Lower leg skin (tissue), 4 donors: ENCODE results near the gene LFNG. TPM values are rescaled to one million over a fixed set of nuclear protein-coding genes. Genes with fewer than 3 reads are reported as not detected.

ENCODE experiments used
- DNase-seq, 2 donors: peaks; one replicate each; pipeline ENCODE4 v3.0.0-alpha.2; 2019; ENCODE audit warnings: low spot score in 2 of 2
- H3K4me3 ChIP-seq: fragments of 200-600 bp; sonication (generic); 2 replicates; pipeline ENCODE4 v1.5.1; 2017; ENCODE audit warnings: mild to moderate bottlenecking, low read depth; ENCODE audit not compliant: poor library complexity, severe bottlenecking
- CTCF ChIP-seq, 3 donors: fragments of 450-650 bp; IDR thresholded peaks; one replicate each; pipeline ENCODE4 v1.5.1; 2016; ENCODE audit warnings: antibody characterized with exemption in 3 of 3, mild to moderate bottlenecking in 3 of 3, moderate library complexity in 2 of 3
- POLR2A ChIP-seq, 2 donors: fragments of 450-650 bp; IDR thresholded peaks; one replicate each; pipeline ENCODE4 v1.6.1; 2016 to 2017; ENCODE audit warnings: antibody characterized with exemption in 2 of 2, mild to moderate bottlenecking in 1 of 2, moderate library complexity in 1 of 2
- WGBS, 2 donors: methylation state at CpG; one replicate each; pipeline ENCODE4 v1.1.5; 2018; 5-methylcytosine and 5-hydroxymethylcytosine counted together
- intact Hi-C: fragments of 100-400 bp; cut with DNase I; formaldehyde crosslinking; loops from one replicate; pipeline ENCODE4 v1.15.0; 2023; ENCODE audit warnings: low total_unique reads
- total RNA-seq, 4 donors: library from RNA; depleted of rRNA; stranded (reverse); fragments of >200 nt; gene quantifications; one replicate each; pipeline ENCODE4 v1.1.0, GENCODE V29; 2016

The LFNG gene
- total RNA-seq, 4 donors from 2014 or later, result 104 to 169 (median 139) TPM

GRCh38 chr7:2497500-2498336 lies 21.9 kb upstream of the LFNG start:
- WGBS, 2 donors, result 46% methylated on average over 24 of the region's 25 CpGs
- intact Hi-C loops, result no loop called here
- no peak overlapping the region for H3K4me3 ChIP-seq
- no peak for DNase-seq
- TF ChIP-seq POLR2A (IDR thresholded peaks at IDR 0.05), result no peak
- no peak for TF ChIP-seq CTCF (IDR thresholded peaks at IDR 0.05)

GRCh38 chr7:2498708-2499107 lies 20.9 kb upstream of the LFNG start:
- intact Hi-C loops, result no loop called here
- DNase-seq, result no peak
- 78 to 85% methylated on average over 5 to 6 of the region's 6 CpGs for WGBS, 2 donors
- TF ChIP-seq POLR2A (IDR thresholded peaks at IDR 0.05) (no peak), CTCF (IDR thresholded peaks at IDR 0.05) (no peak)
- H3K4me3 ChIP-seq, result no peak overlapping the region

GRCh38 chr7:2499181-2499580 lies 20.4 kb upstream of the LFNG start:
- no peak for TF ChIP-seq CTCF (IDR thresholded peaks at IDR 0.05)
- no peak for TF ChIP-seq POLR2A (IDR thresholded peaks at IDR 0.05)
- 82 to 88% methylated on average over 7 of the region's 7 CpGs for WGBS, 2 donors
- no peak for DNase-seq
- intact Hi-C loops, result no loop called here
- H3K4me3 ChIP-seq, result no peak overlapping the region

GRCh38 chr7:2499719-2500430 lies 19.7 kb upstream of the LFNG start:
- no peak for TF ChIP-seq POLR2A (IDR thresholded peaks at IDR 0.05)
- TF ChIP-seq CTCF (IDR thresholded peaks at IDR 0.05), result no peak
- WGBS, 2 donors, result 89 to 94% methylated on average over 24 to 27 of the region's 27 CpGs
- intact Hi-C loops, result no loop called here
- H3K4me3 ChIP-seq, result no peak overlapping the region
- no peak for DNase-seq

- DNase-seq, result no peak
- TF ChIP-seq CTCF (IDR thresholded peaks at IDR 0.05) (no peak), POLR2A (IDR thresholded peaks at IDR 0.05) (no peak)
- H3K4me3 ChIP-seq, result no peak overlapping the region
- WGBS, 2 donors, result 88 to 95% methylated on average over 11 to 12 of the region's 12 CpGs
- intact Hi-C loops, result no loop called here
These were observed 18.9 kb upstream of the LFNG start for GRCh38 chr7:2500701-2501100.
